Neuronal stem cell (in vitro differentiated cells): Measurements from ENCODE around the gene GOLGA6A.
"Not testable (repeated sequence)": the region's sequence is repeated elsewhere in the genome, so short reads cannot be mapped to it uniquely, and the experiment has no call there.

Experiments used
- DNase-seq: peaks from one replicate; pipeline ENCODE4 v3.0.0-alpha.2; 2013; ENCODE audit warnings: low spot score
- H2AFZ ChIP-seq: one replicate; pipeline ENCODE4 v1.6.1; 2013; ENCODE audit warnings: mild to moderate bottlenecking, low read length, inconsistent platforms
- H2AK5ac ChIP-seq: 2 replicates; pipeline ENCODE4 v1.6.1; 2013; ENCODE audit warnings: low read depth, mild to moderate bottlenecking, inconsistent platforms, low read length, moderate library complexity, mixed read lengths
- H2BK120ac ChIP-seq: 2 replicates; pipeline ENCODE4 v1.6.1; 2013; ENCODE audit warnings: low read depth, mild to moderate bottlenecking, inconsistent platforms, low read length, moderate library complexity, mixed read lengths
- H2BK12ac ChIP-seq: one replicate; pipeline ENCODE4 v1.6.1; 2013; ENCODE audit warnings: low read length, inconsistent platforms
- H2BK15ac ChIP-seq: 2 replicates; pipeline ENCODE4 v1.6.1; 2013; ENCODE audit warnings: mild to moderate bottlenecking, low read length, inconsistent platforms, mixed read lengths
- H2BK5ac ChIP-seq: one replicate; pipeline ENCODE4 v1.6.1; 2013; ENCODE audit warnings: inconsistent platforms, mild to moderate bottlenecking, low read length, moderate library complexity
- H3K14ac ChIP-seq: one replicate; pipeline ENCODE4 v1.6.1; 2013; ENCODE audit warnings: low read length, inconsistent platforms
- H3K18ac ChIP-seq: 2 replicates; pipeline ENCODE4 v1.6.1; 2013; ENCODE audit warnings: low read length, inconsistent platforms
- H3K23ac ChIP-seq: 2 replicates; pipeline ENCODE4 v1.6.1; 2013; ENCODE audit warnings: low read depth, mild to moderate bottlenecking, mixed read lengths, low read length, inconsistent platforms; ENCODE audit not compliant: poor library complexity
- H3K27ac ChIP-seq: replicated peaks from 3 replicates; pipeline ENCODE4 v1.5.1; 2013; ENCODE audit warnings: low read length, inconsistent platforms
- H3K27me3 ChIP-seq, 3 experiments: 2 replicates each; pipeline ENCODE4 v1.6.1; 2013; ENCODE audit warnings: low read length in 3 of 3, mild to moderate bottlenecking in 2 of 3, inconsistent platforms in 1 of 3, low read depth in 1 of 3, mixed read lengths in 1 of 3, moderate library complexity in 1 of 3; ENCODE audit not compliant: control insufficient read depth in 3 of 3, insufficient read depth in 3 of 3
- H3K36me3 ChIP-seq, 2 donors: replicated peaks in 1 of 2; 2 replicates each; pipeline ENCODE4 v1.6.1; 2013; ENCODE audit warnings: low read length in 2 of 2; ENCODE audit not compliant: control insufficient read depth in 2 of 2, insufficient read depth in 2 of 2
- H3K4ac ChIP-seq: 2 replicates; pipeline ENCODE4 v1.6.1; 2013; ENCODE audit warnings: inconsistent platforms, mild to moderate bottlenecking, low read length, moderate library complexity
- H3K4me1 ChIP-seq, 2 donors: 1 replicate in 1 of 2; 2 replicates in 1 of 2; pipeline ENCODE4 v1.6.1; 2013; ENCODE audit warnings: low read length in 2 of 2, low read depth in 1 of 2; ENCODE audit not compliant: control insufficient read depth in 2 of 2, insufficient read depth in 1 of 2
- H3K4me2 ChIP-seq: one replicate; pipeline ENCODE4 v1.6.1; 2013; ENCODE audit warnings: mild to moderate bottlenecking, low read length, inconsistent platforms; ENCODE audit not compliant: insufficient read depth, poor library complexity, severe bottlenecking
- H3K4me3 ChIP-seq, 2 donors: 2 replicates each; pipeline ENCODE4 v1.5.1; 2013; ENCODE audit warnings: low read length in 2 of 2, mild to moderate bottlenecking in 2 of 2, inconsistent platforms in 1 of 2, moderate library complexity in 1 of 2
- H3K79me1 ChIP-seq: one replicate; pipeline ENCODE4 v1.6.1; 2013; ENCODE audit warnings: low read depth, mild to moderate bottlenecking, inconsistent platforms, low read length, moderate library complexity
- H3K9ac ChIP-seq: one replicate; pipeline ENCODE4 v1.6.1; 2013; ENCODE audit warnings: mild to moderate bottlenecking, low read depth, low read length, inconsistent platforms; ENCODE audit not compliant: poor library complexity
- H3K9me3 ChIP-seq, 2 donors: replicated peaks in 1 of 2; 2 replicates each; pipeline versions ENCODE3 to v1.6.1; 2013; ENCODE audit warnings: low read length in 2 of 2, mild to moderate bottlenecking in 2 of 2, inconsistent platforms in 1 of 2, low read depth in 1 of 2, mixed read lengths in 1 of 2, moderate library complexity in 1 of 2; ENCODE audit not compliant: control insufficient read depth in 2 of 2, insufficient read depth in 1 of 2
- H4K8ac ChIP-seq: one replicate; pipeline ENCODE4 v1.6.1; 2013; ENCODE audit warnings: low read depth, mild to moderate bottlenecking, inconsistent platforms, low read length, moderate library complexity
- H4K91ac ChIP-seq: one replicate; pipeline ENCODE4 v1.6.1; 2013; ENCODE audit warnings: low read length, low read depth, mild to moderate bottlenecking, inconsistent platforms; ENCODE audit not compliant: poor library complexity
- WGBS, 2 donors: extraction: QIAGEN DNeasy Blood & Tissue Kit; methylation state at CpG; one replicate each; pipeline ENCODE4 v1.1.7; 2013; ENCODE audit warnings: missing lambda C conversion rate in 2 of 2, mixed read lengths in 1 of 2; ENCODE audit not compliant: insufficient read length in 2 of 2, insufficient replicate concordance in 1 of 2; ENCODE audit errors: extremely low coverage in 2 of 2; 5-methylcytosine and 5-hydroxymethylcytosine counted together

GOLGA6A gene

DNA sequence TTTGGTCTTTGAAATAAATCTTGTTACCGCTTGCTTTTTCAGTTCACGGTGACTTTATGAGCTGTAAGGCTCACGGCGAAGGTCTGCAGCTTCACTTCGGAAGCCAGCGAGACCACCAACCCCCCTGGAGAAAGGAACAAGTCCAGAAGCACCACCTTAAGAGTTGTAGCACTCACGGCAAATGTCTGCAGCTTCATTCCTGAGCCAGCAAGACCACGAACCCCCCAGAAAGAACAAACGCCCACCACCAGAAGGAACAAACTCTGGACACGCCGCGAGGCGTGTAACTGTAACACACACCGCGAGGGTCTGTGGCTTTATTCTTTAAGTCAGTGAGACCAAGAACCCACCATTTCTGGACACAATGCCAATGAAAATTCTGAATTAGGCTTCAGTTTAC, 28.8 kb downstream of the GOLGA6A start:
- peaks cover 0 to 2% of the 10 kb centered on the region in 2 donors for H3K9me3 ChIP-seq
- DNase-seq: no peak

GRCh38 chr15:74052271-74053260, 29.8 kb downstream of the GOLGA6A start:
- whole genome bisulfite sequencing, 2 donors: no CpG with 5 or more reads among the region's 42 CpGs
- H3K4me1 ChIP-seq, H2BK15ac ChIP-seq, H3K79me1 ChIP-seq, H2AK5ac ChIP-seq, H2AFZ ChIP-seq, H3K4ac ChIP-seq, H3K4me2 ChIP-seq, H3K27ac ChIP-seq, H3K23ac ChIP-seq, H3K14ac ChIP-seq, H3K18ac ChIP-seq, H4K8ac ChIP-seq, H3K36me3 ChIP-seq, DNase-seq, H2BK5ac ChIP-seq, H2BK120ac ChIP-seq, H3K9me3 ChIP-seq, H3K4me3 ChIP-seq, H2BK12ac ChIP-seq, H3K9ac ChIP-seq, H4K91ac ChIP-seq: not testable (repeated sequence)
- peaks cover 0 to 22% (median 0%) of the 10 kb centered on the region in 3 experiments for H3K27me3 ChIP-seq

More for the DNA sequence above, 28.8 kb downstream of the GOLGA6A start:
- H4K91ac ChIP-seq: no peak overlapping the region
- no peaks in the 10 kb centered on the region for H3K79me1 ChIP-seq
- peaks cover 0 to 2% of the 10 kb centered on the region in 2 donors for H3K4me1 ChIP-seq
- no peak overlapping the region for H2BK12ac ChIP-seq
- peak overlapping the region; percentile 47 for H2AFZ ChIP-seq
- H3K27me3 ChIP-seq: peaks cover 0 to 25% (median 0%) of the 10 kb centered on the region in 3 experiments
- no peak overlapping the region for H3K18ac ChIP-seq
- H3K14ac ChIP-seq: no peak overlapping the region
- H3K4ac ChIP-seq: no peak overlapping the region
- WGBS, 2 donors: no CpG with 5 or more reads among the region's 15 CpGs
- H3K36me3 ChIP-seq: no peaks in the 10 kb centered on the region
- H2BK15ac ChIP-seq: no peak overlapping the region
- no peak overlapping the region for H3K23ac ChIP-seq
- no peak overlapping the region for H3K9ac ChIP-seq
- no peak overlapping the region for H2BK5ac ChIP-seq
- no peak overlapping the region for H2AK5ac ChIP-seq
- no peak overlapping the region for H2BK120ac ChIP-seq
- H3K4me3 ChIP-seq: no peak overlapping the region
- no peak overlapping the region for H3K4me2 ChIP-seq
- no peak overlapping the region for H3K27ac ChIP-seq
- H4K8ac ChIP-seq: no peak overlapping the region

GRCh38 chr15:74050556-74051234, 31.7 kb downstream of the GOLGA6A start:
- Histone ChIP-seq H3K4me1 (peaks cover 2 to 3% of the 10 kb centered on the region in 2 donors), H2BK12ac (no peak overlapping the region), H3K14ac (no peak overlapping the region), H3K4me2 (no peak overlapping the region), H3K9me3 (no peaks in the 10 kb centered on the region), H3K27me3 (peaks cover 0 to 16% (median 0%) of the 10 kb centered on the region in 3 experiments), H2BK120ac (no peak overlapping the region), H3K4ac (no peak overlapping the region), H3K9ac (no peak overlapping the region), H3K79me1 (no peaks in the 10 kb centered on the region), H4K8ac (no peak overlapping the region), H3K4me3 (no peak overlapping the region), H2BK5ac (no peak overlapping the region), H2AFZ (no peak overlapping the region), H4K91ac (no peak overlapping the region), H3K18ac (peak overlapping the region; percentile 17), H2BK15ac (no peak overlapping the region), H2AK5ac (peak overlapping the region; percentile 29), H3K23ac (no peak overlapping the region), H3K36me3 (no peaks in the 10 kb centered on the region), H3K27ac (no peak overlapping the region)
- no peak for DNase-seq
- no CpG with 5 or more reads among the region's 8 CpGs for WGBS, 2 donors

- no peak overlapping the region for H3K18ac ChIP-seq
- no peak overlapping the region for H4K91ac ChIP-seq
- no peak overlapping the region for H4K8ac ChIP-seq
- peak overlapping the region; percentile 60 for H3K14ac ChIP-seq
- peaks cover 0 to 16% (median 0%) of the 10 kb centered on the region in 3 experiments for H3K27me3 ChIP-seq
- no peak overlapping the region for H3K27ac ChIP-seq
- H3K23ac ChIP-seq: no peak overlapping the region
- no peak overlapping the region for H2BK120ac ChIP-seq
- H3K36me3 ChIP-seq: no peaks in the 10 kb centered on the region
- H3K9ac ChIP-seq: no peak overlapping the region
- H2BK15ac ChIP-seq: no peak overlapping the region
- WGBS, 2 donors: no CpG with 5 or more reads among the region's 5 CpGs
- H3K9me3 ChIP-seq: no peaks in the 10 kb centered on the region
- no peak overlapping the region for H2BK12ac ChIP-seq
- H3K4ac ChIP-seq: no peak overlapping the region
- H3K4me1 ChIP-seq: peaks cover 2 to 3% of the 10 kb centered on the region in 2 donors
- no peak for DNase-seq
- H3K4me2 ChIP-seq: no peak overlapping the region
- H2BK5ac ChIP-seq: no peak overlapping the region
- no peak overlapping the region for H2AFZ ChIP-seq
- H3K79me1 ChIP-seq: no peaks in the 10 kb centered on the region
- H3K4me3 ChIP-seq: no peak overlapping the region
- no peak overlapping the region for H2AK5ac ChIP-seq
Observed at GRCh38 chr15:74050127-74050526, 32.2 kb downstream of the GOLGA6A start.
